ENCODE data around the gene PLXDC1.

- TF ChIP-seq SUZ12 (IDR thresholded peaks at IDR 0.05; ENCODE audit: extremely low read depth, insufficient read depth, insufficient read length) (no peak), YY1 (IDR thresholded peaks at IDR 0.05; ENCODE audit: insufficient read depth, insufficient read length) (no peak), ZNF274 (IDR thresholded peaks at IDR 0.05; ENCODE audit: low read depth, low read length) (no peak)
Observed at GRCh38 chr17:39113871-39114270, 37.6 kb downstream of the PLXDC1 start.

All from NT2/D1 (cell line).